Activated T-cell treated with anti-CD3 and anti-CD28 coated beads for 1 hour (primary cell): Measurements from ENCODE around the gene METAP2.

Experiments used
- DNase-seq: peaks from one replicate; pipeline ENCODE4 v3.0.0-alpha.2; 2020; ENCODE audit warnings: low read depth

The METAP2 gene

DNA sequence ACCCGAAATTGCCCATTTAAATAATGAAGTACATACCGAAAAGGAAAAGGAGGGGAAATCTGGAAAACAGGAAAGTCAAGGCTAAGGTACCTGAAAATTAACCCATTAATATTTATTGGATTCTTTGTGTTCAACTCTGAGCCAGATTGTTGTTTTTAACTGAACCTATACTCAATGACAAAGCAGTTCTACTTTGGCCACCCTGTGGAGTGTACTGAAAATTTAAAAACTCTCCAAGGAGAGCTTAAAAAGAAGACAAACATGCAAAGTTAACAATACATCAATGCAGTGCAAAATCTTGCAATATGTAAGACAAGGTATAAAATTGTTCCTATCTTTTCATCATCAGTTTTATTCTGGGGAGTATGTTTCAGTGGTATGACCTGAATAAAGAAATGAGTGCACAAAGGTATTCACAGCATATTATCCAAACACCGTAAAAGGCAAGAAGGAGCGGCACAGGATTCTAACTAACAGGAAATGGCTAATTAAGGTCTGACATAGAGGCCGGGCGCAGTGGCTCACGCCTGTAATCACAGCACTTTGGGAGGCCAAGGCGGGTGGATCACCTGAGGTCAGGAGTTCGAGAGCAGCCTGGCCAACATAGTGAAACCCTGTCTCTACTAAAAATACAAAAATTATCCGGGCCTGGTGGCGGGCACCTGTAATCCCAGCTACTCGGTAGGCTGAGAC lies 75.6 kb downstream of the METAP2 start:
- no peak for DNase-seq

DNA sequence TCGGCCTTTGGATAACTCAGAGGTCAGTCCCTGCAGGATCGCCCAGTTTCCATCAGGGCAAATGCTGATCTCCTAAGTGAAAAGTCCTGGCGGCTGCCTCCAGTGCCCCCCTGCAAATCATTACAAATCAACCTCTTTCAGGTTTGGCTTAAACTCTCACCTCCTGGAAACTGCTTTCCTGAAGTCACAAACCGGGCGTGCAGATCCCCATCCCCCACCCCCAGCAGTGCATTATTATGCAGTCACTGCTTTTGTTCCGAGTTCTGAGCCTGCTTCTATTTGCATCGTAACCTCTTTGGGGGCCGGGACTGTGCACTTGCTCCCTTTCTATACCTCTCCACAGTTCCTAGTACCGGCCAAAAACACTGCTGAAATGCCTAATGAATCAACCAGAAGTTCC lies 77.4 kb downstream of the METAP2 start, which contains the start of gene USP44:
Gene USP44, minus strand, starts transcription at position 172 of the 400 bp plus-strand sequence. CDS start 17,220 bp downstream, outside the sequence.
- DNase-seq: no peak

DNA sequence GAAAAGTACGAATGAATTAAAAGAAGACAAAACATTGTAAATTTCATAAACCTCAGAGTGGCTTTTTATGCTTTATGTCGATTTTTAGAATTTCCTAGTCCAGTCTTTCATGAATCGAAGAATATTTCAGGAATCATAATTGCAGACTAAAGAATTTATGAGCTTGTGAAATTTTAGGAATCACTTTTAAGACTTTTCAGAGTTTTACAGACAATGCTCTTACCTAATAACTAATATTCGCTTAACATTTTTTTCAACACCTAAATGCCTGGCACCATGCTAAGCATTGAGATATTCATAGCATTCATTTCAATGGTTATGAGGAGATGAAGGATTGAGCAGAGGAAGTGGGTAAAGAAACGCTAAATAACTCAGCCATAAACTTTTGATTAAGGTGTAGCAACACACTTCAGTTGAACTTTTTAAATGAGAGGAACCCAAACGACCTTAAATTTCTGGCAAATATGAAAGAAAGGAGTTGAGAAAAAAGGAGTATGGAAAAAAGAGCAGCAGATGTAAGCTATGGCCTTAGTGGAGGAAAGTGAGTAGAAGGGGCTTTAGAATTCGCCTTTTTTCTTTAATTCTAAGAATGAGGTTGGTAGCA lies 78.1 kb downstream of the METAP2 start:
- DNase-seq: no peak

DNA sequence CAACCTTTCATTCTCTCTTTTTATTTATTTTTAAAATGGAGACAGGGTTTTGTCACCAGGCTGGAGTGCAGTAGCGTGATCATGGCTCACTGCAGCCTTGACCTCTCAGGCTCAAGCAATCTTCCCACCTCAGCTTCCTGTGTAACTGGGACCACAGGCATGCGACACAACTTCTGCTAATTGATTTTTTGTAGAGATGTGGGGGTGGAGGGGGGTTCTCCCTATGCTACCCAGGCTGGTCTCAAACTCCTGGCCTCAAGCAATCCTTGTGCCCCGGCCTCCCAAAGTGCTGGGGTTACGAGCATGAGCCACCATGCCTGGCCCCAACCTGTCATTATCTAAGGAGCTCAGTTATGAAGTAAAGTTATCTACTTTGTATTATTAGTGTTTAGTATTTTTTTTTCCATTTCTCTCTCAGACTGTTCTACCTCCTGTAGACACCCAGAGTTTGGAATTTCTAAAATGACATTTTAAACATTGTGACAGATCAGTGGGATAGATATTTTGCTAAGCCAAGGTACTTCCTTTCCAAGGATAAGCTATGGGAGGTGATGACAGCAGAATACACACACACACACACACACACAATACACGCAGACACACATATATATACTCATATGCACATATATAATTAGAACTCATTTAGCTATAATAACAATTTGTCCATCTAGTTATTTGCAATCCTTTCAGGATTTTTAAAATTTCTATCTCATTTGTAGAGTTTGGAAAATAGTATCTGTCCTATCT lies 79.4 kb downstream of the METAP2 start:
- no peak for DNase-seq

DNA sequence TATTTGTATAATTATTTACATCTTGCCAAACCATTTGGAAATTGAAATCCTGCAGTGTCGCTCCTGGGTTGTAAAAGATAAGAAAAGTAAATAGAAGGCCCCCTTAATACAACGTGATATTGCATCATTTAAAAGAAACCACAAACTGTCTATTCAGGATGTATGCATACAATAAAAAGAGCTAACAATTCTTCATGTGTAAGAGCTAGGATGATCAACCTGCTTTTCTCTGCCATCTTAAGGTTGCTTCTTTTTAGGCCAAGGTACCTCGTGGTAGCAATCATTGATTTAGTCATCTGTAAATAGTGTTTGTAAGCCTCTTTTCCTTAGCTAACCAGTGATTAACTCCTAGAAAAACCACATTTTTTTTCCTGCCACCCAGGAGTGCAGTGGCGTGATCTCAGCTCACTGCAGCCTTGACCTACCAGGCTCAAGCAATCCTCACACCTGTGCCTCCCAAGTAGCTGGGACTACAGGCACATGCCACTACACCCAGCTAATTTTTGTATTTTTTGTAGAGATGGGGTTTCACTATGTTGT lies 80.7 kb downstream of the METAP2 start:
- DNase-seq: no peak

DNA sequence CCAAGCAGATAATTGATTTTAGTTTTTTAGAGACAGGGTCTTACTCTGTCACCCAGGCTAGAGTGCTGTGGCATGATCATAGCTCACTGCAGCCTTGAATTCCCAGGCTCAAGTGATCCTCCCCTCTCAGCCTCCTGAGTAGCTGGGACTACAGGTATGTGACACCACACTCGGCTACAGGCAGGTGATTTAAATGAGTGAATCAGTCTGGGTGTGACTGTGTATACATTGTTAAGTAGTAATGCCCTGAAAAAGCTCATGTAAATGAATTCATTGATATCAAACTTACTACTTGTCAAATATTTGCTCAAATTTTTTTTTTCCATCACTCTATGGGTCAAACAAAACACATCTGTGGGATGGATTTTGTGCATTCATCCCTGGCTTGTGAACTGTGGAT lies 83.7 kb downstream of the METAP2 start:
- DNase-seq: no peak
